HEK293 (cell line): ENCODE data around the gene NOL7.

Experiments
- CTCF ChIA-PET: fragments of 350-600 bp; formaldehyde crosslinking; extraction: SDS; loops from one replicate; lab custom pipeline; 2021; ENCODE audit warnings: antibody characterized with exemption; lab: Yijun Ruan, JAX
- POLR2A ChIA-PET: fragments of 300-600 bp; formaldehyde crosslinking; extraction: SDS; loops from one replicate; lab custom pipeline; 2020; ENCODE audit warnings: antibody characterized with exemption, inconsistent platforms; lab: Yijun Ruan, JAX
- H3K27ac ChIP-seq: fragments of 200-500 bp; sonication (Bioruptor generic); 2 replicates; pipeline ENCODE4 v1.5.1; 2014; ENCODE audit warnings: low read depth, low read length, control low read depth, inconsistent platforms; ENCODE audit errors: extremely low read depth
- H3K36me3 ChIP-seq, 2 experiments: fragments of 200-500 bp in 1 of 2; sonication (Bioruptor generic) in 1 of 2; 1 replicate in 1 of 2; 2 replicates in 1 of 2; pipeline ENCODE4 v1.5.1; 2014 to 2017; ENCODE audit warnings: inconsistent platforms in 2 of 2, low read length in 2 of 2; ENCODE audit not compliant: control insufficient read depth in 2 of 2, insufficient read depth in 1 of 2
- H3K4me1 ChIP-seq: fragments of 200-500 bp; sonication (Bioruptor generic); 2 replicates; pipeline ENCODE4 v1.5.1; 2014; ENCODE audit warnings: mild to moderate bottlenecking, low read length, inconsistent platforms; ENCODE audit not compliant: control insufficient read depth, insufficient read depth
- H3K4me3 ChIP-seq: 2 replicates; pipeline ENCODE4 v1.5.1; 2011; ENCODE audit warnings: low read depth, mild to moderate bottlenecking, control low read depth, low read length, moderate library complexity
- H3K9me3 ChIP-seq: fragments of 200-500 bp; sonication (Bioruptor generic); 2 replicates; pipeline ENCODE4 v1.5.1; 2014; ENCODE audit warnings: low read depth, low read length, inconsistent platforms; ENCODE audit not compliant: control insufficient read depth, insufficient read depth
- GLIS2 ChIP-seq: fragments of 450-650 bp; formaldehyde crosslinking; IDR thresholded peaks from 2 replicates; pipeline ENCODE4 v1.5.1; 2016; ENCODE audit warnings: missing biosample characterization, missing genetic modification characterization
- HOXA7 ChIP-seq: sonication (generic); formaldehyde crosslinking; IDR thresholded peaks from 2 replicates; pipeline ENCODE4 v1.8.1; 2022; ENCODE audit warnings: missing genetic modification reagents, borderline replicate concordance
- HOXD13 ChIP-seq: sonication (generic); formaldehyde crosslinking; IDR thresholded peaks from 2 replicates; pipeline ENCODE4 v1.8.0; 2022; ENCODE audit warnings: missing genetic modification reagents, borderline replicate concordance
- KLF9 ChIP-seq: fragments of 450-650 bp; formaldehyde crosslinking; IDR thresholded peaks from 2 replicates; pipeline ENCODE4 v1.5.1; 2016; ENCODE audit warnings: missing biosample characterization, missing genetic modification characterization, low read depth
- OSR2 ChIP-seq: fragments of 450-650 bp; formaldehyde crosslinking; IDR thresholded peaks from 2 replicates; pipeline ENCODE4 v1.5.1; 2016; ENCODE audit warnings: missing biosample characterization, missing genetic modification characterization
- SCRT2 ChIP-seq: fragments of 450-650 bp; formaldehyde crosslinking; IDR thresholded peaks from 2 replicates; pipeline ENCODE4 v1.5.1; 2016; ENCODE audit warnings: missing biosample characterization, missing genetic modification characterization
- ZEB2 ChIP-seq: fragments of 450-650 bp; formaldehyde crosslinking; IDR thresholded peaks from 2 replicates; pipeline ENCODE4 v1.5.1; 2016; ENCODE audit warnings: missing biosample characterization, missing genetic modification characterization
- ZNF114 ChIP-seq: fragments of 450-650 bp; formaldehyde crosslinking; IDR thresholded peaks from 2 replicates; pipeline ENCODE4 v1.5.0; 2017; ENCODE audit warnings: missing biosample characterization, missing genetic modification characterization
- ZNF2 ChIP-seq: fragments of 450-650 bp; formaldehyde crosslinking; IDR thresholded peaks from 2 replicates; pipeline ENCODE4 v1.5.1; 2016; ENCODE audit warnings: missing biosample characterization, missing genetic modification characterization
- ZNF274 ChIP-seq, 2 experiments: fragments of 200-500 bp in 1 of 2; fragments of 450-650 bp in 1 of 2; sonication (Bioruptor generic) in 1 of 2; formaldehyde crosslinking in 1 of 2; IDR thresholded peaks; 2 replicates each; pipeline versions ENCODE4 v1.5.1 to v1.6.1; 2014 to 2016; ENCODE audit warnings: borderline replicate concordance in 1 of 2, inconsistent platforms in 1 of 2, low read length in 1 of 2, missing biosample characterization in 1 of 2, missing genetic modification characterization in 1 of 2
- ZNF366 ChIP-seq: fragments of 450-650 bp; formaldehyde crosslinking; conservative IDR thresholded peaks from 2 replicates; pipeline ENCODE4 v1.5.1; 2016; ENCODE audit warnings: missing biosample characterization, missing genetic modification characterization
- ZNF510 ChIP-seq: fragments of 450-650 bp; formaldehyde crosslinking; IDR thresholded peaks from 2 replicates; pipeline ENCODE4 v1.5.1; 2018; ENCODE audit warnings: mild to moderate bottlenecking, missing genetic modification characterization, missing biosample characterization; ENCODE audit not compliant: insufficient replicate concordance
- ZNF585B ChIP-seq: fragments of 450-650 bp; formaldehyde crosslinking; IDR thresholded peaks from 2 replicates; pipeline ENCODE4 v1.5.1; 2016; ENCODE audit warnings: missing biosample characterization, missing genetic modification characterization
- ZNF596 ChIP-seq: fragments of 450-650 bp; IDR thresholded peaks from 2 replicates; pipeline ENCODE4 v1.5.0; 2018; ENCODE audit warnings: missing biosample characterization, mild to moderate bottlenecking, missing genetic modification characterization, moderate library complexity
- TF ChIP-seq, protein P1 (sequence below): fragments of 450-650 bp; formaldehyde crosslinking; IDR thresholded peaks from 2 replicates; pipeline ENCODE4 v1.5.1; 2016; ENCODE audit warnings: missing biosample characterization, missing genetic modification characterization
- TF ChIP-seq, protein P2 (sequence below): fragments of 450-650 bp; formaldehyde crosslinking; IDR thresholded peaks from 2 replicates; pipeline ENCODE4 v1.5.1; 2016; ENCODE audit warnings: missing biosample characterization, missing genetic modification characterization
- TF ChIP-seq, protein P3 (sequence below): fragments of 450-650 bp; formaldehyde crosslinking; IDR thresholded peaks from 2 replicates; pipeline ENCODE4 v1.5.1; 2016; ENCODE audit warnings: missing biosample characterization, missing genetic modification characterization
- TF ChIP-seq, protein P4 (sequence below): fragments of 450-650 bp; formaldehyde crosslinking; IDR thresholded peaks from 2 replicates; pipeline ENCODE4 v1.5.1; 2016; ENCODE audit warnings: missing biosample characterization, missing genetic modification characterization, borderline replicate concordance
- TF ChIP-seq, protein P5 (sequence below): fragments of 450-650 bp; formaldehyde crosslinking; IDR thresholded peaks from 2 replicates; pipeline ENCODE4 v1.5.0; 2017; ENCODE audit warnings: missing biosample characterization, missing genetic modification characterization, borderline replicate concordance

Gene NOL7

DNA sequence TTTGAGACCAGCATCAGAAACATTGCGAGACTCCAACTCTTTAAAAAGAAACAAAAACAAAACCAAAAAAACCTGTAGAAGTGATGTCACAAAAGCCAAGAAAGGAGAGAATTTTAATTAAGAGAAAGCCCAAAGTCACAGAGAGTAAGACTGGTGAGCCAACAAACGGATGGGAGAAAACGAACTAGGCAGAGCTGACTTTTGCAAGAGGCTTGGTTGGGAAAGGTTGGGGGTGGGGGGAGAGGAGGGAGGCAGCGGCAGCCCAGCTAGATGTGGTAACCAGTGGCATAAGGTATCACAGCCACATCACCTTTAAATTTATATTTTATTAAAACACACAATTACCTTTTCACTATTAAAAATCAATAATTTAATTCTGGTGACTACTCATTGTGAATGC is 23.5 kb downstream of the NOL7 start:
- TF ChIP-seq GLIS2 (tag by site-specific recombination): no peak
- TF ChIP-seq, protein P1, sequence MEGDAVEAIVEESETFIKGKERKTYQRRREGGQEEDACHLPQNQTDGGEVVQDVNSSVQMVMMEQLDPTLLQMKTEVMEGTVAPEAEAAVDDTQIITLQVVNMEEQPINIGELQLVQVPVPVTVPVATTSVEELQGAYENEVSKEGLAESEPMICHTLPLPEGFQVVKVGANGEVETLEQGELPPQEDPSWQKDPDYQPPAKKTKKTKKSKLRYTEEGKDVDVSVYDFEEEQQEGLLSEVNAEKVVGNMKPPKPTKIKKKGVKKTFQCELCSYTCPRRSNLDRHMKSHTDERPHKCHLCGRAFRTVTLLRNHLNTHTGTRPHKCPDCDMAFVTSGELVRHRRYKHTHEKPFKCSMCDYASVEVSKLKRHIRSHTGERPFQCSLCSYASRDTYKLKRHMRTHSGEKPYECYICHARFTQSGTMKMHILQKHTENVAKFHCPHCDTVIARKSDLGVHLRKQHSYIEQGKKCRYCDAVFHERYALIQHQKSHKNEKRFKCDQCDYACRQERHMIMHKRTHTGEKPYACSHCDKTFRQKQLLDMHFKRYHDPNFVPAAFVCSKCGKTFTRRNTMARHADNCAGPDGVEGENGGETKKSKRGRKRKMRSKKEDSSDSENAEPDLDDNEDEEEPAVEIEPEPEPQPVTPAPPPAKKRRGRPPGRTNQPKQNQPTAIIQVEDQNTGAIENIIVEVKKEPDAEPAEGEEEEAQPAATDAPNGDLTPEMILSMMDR (tag by site-specific recombination): no peak
- no peak for TF ChIP-seq ZNF2 (tag by site-specific recombination)
- TF ChIP-seq SCRT2 (tag by site-specific recombination): no peak
- TF ChIP-seq, protein P2, sequence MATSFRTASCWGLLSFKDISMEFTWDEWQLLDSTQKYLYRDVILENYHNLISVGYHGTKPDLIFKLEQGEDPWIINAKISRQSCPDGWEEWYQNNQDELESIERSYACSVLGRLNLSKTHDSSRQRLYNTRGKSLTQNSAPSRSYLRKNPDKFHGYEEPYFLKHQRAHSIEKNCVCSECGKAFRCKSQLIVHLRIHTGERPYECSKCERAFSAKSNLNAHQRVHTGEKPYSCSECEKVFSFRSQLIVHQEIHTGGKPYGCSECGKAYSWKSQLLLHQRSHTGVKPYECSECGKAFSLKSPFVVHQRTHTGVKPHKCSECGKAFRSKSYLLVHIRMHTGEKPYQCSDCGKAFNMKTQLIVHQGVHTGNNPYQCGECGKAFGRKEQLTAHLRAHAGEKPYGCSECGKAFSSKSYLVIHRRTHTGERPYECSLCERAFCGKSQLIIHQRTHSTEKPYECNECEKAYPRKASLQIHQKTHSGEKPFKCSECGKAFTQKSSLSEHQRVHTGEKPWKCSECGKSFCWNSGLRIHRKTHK (tag by site-specific recombination): no peak
- no peak for TF ChIP-seq ZNF366 (tag by site-specific recombination)
- no peak for TF ChIP-seq OSR2 (tag by site-specific recombination)
- no peak for TF ChIP-seq ZEB2 (tag by site-specific recombination)
- no peak for TF ChIP-seq ZNF510 (tag by site-specific recombination)
- TF ChIP-seq, protein P3, sequence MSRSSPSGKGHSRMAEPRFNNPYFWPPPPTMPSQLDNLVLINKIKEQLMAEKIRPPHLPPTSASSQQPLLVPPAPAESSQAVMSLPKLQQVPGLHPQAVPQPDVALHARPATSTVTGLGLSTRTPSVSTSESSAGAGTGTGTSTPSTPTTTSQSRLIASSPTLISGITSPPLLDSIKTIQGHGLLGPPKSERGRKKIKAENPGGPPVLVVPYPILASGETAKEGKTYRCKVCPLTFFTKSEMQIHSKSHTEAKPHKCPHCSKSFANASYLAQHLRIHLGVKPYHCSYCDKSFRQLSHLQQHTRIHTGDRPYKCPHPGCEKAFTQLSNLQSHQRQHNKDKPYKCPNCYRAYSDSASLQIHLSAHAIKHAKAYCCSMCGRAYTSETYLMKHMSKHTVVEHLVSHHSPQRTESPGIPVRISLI: no peak
- TF ChIP-seq HOXA7 (CRISPR knock-in tag): no peak
- TF ChIP-seq KLF9 (tag by site-specific recombination): no peak
- TF ChIP-seq ZNF596 (tag by site-specific recombination): no peak
- TF ChIP-seq, protein P4, sequence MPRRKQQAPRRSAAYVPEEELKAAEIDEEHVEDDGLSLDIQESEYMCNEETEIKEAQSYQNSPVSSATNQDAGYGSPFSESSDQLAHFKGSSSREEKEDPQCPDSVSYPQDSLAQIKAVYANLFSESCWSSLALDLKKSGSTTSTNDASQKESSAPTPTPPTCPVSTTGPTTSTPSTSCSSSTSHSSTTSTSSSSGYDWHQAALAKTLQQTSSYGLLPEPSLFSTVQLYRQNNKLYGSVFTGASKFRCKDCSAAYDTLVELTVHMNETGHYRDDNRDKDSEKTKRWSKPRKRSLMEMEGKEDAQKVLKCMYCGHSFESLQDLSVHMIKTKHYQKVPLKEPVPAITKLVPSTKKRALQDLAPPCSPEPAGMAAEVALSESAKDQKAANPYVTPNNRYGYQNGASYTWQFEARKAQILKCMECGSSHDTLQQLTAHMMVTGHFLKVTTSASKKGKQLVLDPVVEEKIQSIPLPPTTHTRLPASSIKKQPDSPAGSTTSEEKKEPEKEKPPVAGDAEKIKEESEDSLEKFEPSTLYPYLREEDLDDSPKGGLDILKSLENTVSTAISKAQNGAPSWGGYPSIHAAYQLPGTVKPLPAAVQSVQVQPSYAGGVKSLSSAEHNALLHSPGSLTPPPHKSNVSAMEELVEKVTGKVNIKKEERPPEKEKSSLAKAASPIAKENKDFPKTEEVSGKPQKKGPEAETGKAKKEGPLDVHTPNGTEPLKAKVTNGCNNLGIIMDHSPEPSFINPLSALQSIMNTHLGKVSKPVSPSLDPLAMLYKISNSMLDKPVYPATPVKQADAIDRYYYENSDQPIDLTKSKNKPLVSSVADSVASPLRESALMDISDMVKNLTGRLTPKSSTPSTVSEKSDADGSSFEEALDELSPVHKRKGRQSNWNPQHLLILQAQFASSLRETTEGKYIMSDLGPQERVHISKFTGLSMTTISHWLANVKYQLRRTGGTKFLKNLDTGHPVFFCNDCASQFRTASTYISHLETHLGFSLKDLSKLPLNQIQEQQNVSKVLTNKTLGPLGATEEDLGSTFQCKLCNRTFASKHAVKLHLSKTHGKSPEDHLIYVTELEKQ (tag by site-specific recombination): no peak
- TF ChIP-seq, protein P5, sequence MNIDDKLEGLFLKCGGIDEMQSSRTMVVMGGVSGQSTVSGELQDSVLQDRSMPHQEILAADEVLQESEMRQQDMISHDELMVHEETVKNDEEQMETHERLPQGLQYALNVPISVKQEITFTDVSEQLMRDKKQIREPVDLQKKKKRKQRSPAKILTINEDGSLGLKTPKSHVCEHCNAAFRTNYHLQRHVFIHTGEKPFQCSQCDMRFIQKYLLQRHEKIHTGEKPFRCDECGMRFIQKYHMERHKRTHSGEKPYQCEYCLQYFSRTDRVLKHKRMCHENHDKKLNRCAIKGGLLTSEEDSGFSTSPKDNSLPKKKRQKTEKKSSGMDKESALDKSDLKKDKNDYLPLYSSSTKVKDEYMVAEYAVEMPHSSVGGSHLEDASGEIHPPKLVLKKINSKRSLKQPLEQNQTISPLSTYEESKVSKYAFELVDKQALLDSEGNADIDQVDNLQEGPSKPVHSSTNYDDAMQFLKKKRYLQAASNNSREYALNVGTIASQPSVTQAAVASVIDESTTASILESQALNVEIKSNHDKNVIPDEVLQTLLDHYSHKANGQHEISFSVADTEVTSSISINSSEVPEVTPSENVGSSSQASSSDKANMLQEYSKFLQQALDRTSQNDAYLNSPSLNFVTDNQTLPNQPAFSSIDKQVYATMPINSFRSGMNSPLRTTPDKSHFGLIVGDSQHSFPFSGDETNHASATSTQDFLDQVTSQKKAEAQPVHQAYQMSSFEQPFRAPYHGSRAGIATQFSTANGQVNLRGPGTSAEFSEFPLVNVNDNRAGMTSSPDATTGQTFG (tag by site-specific recombination): no peak
- TF ChIP-seq ZNF585B (tag by site-specific recombination): no peak
- TF ChIP-seq ZNF274 (IDR thresholded peaks at IDR 0.05; ENCODE audit: low read length): no peak
- no peak for TF ChIP-seq ZNF274 (tag by site-specific recombination; IDR thresholded peaks at IDR 0.05; ENCODE audit: borderline replicate concordance)
- TF ChIP-seq HOXD13 (CRISPR knock-in tag): no peak
- TF ChIP-seq ZNF114 (tag by site-specific recombination): no peak
- ChIA-PET POLR2A (no interaction called here), CTCF (interaction anchor here (0.7 to 2.7 kb wide), 3 partner anchors 14 to 64 kb away, joined by 3 to 9 read pairs (median 4); partner anchors contain the start of gene SIRT5)
- H3K4me3 ChIP-seq: no peak overlapping the region
- H3K36me3 ChIP-seq: peaks cover 12 to 49% of the 10 kb centered on the region in 2 experiments
- no peak overlapping the region for H3K27ac ChIP-seq
- no peaks in the 10 kb centered on the region for H3K4me1 ChIP-seq
- no peaks in the 10 kb centered on the region for H3K9me3 ChIP-seq
